GM18907 (cell line): ENCODE measurements around the gene RAMACL.

Source experiments
- ATAC-seq: cut with Tn5 transposase; IDR thresholded peaks from one replicate; pipeline ENCODE4 v1.9.1; 2021; ENCODE audit warnings: mild to moderate bottlenecking, moderate library complexity; ENCODE audit not compliant: unreplicated experiment

RAMACL gene

DNA sequence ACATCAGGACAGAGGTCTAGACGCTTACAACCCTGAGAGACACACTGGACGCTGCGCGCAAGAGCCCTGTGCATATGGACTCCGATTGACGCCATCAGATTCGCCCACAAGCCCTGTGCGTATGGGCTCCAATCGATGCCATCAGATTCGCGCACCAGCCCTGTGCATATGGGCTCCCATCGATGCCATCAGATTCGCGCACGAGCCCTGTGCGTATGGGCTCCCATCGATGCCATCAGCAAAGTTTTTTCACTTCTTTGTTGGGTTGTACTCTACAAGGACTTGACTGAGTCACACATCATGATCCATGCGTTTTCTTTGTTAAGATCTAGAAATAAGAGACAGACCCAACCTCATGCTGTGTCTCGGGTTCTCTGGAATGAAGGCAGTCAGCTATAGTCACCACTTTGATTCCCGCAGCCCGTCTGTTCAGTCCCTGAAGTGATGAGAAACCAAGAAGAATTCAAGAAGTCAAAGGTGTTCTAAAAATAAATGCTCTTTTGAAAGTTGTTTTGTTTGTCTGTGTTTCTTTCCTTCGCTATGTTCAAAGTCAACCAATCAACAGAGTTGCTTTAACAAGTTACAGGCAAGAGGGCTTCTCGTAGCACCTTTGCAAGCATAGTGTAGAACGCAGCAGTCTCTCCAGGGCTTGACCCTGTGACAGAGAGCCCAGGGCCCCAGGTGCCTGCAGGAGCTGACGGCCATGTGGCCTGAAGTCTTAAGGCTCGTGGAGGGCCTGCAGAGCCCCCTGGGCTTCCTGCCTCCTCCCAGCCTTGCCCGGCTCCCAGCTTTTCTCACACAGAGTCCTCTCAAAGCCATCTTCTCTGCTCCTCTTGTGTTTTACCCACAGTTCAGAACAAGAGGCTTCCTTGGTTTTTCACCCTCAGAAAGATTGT, 32.6 kb upstream of the RAMACL start:
- ATAC-seq: no peak

DNA sequence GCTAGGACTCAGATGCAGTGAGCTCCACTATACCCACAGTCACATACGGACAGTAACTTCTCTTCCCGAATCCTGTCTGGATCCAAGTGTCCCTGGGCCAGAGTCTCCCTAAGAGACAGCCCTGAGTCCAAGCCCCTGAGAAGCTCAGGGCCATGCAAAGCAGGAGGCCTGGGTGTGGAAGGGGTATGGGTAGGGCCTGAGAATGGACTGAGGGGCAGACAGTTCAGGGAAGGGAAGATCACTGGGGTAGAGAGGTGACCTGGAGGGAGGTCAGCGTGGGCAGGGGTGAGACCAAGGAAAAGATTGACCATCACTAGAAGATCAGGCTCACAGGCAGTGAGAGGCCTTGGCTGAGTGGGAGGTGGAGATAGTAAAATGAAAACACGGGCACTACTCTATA, 31.8 kb upstream of the RAMACL start:
- ATAC-seq: no peak

DNA sequence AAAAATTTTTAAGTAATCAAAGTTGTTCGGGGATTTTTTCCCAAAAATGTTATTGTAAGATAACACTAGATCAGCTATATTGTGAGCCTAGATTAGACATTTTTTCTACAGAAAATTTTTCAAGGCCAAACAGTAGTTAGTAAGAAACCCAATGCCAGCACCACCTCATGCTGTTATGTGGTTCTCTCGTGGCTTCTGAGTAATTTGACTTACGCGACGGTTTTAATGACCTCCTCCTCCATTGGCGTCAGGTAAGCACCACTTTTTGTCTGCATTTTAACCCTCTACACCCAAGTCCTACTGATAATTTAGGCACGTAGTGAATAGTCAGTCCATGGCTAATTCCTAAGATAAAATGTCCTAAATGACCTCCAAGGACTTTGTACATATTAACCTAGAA, 30.9 kb upstream of the RAMACL start:
- ATAC-seq: no peak

DNA sequence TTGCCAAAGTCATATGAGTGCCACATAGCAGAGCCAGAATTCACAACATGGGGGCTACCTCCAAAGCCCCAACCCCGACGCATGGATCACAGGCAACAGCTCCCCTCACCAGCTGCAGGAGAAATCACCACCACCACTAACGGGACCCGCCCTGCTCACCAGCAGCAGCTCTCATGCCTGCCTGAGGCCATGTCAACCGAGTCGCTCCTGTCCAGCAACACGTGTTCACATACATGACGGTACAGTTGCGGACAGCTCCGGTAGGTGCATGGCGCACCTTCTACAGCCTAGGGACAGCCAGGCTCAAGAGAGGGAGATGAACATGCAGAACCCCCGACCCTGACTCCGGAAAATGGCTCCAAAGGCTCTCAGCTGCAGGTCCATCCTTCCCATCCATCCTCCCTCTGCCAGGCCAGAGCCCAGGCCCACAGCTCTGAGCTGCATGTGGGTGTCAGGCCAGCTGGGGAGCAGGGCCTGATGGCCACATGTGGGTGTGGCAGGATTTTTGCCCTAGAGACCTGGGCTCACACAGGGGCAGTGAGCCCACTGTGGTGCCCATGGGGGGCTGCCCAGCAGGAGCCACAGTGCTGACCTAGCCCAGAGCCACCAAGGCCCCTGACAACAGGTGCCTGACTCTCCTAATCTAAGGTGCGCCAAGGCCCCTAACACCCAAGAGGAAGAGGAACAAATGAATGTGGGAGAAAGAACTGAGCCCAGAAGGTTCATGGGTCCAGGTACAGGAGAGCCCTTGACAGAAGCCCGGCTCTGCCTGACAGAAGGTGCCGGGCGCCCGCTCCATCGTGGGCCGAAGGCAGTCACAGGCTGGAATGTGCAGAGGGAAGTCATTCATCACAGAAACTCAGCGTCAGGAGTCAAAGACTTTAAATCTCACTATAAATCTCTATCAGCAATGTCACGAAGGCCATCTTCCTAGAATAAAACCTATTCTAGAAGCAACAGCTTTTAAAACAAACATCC, 30.1 kb upstream of the RAMACL start:
- ATAC-seq: no peak

DNA sequence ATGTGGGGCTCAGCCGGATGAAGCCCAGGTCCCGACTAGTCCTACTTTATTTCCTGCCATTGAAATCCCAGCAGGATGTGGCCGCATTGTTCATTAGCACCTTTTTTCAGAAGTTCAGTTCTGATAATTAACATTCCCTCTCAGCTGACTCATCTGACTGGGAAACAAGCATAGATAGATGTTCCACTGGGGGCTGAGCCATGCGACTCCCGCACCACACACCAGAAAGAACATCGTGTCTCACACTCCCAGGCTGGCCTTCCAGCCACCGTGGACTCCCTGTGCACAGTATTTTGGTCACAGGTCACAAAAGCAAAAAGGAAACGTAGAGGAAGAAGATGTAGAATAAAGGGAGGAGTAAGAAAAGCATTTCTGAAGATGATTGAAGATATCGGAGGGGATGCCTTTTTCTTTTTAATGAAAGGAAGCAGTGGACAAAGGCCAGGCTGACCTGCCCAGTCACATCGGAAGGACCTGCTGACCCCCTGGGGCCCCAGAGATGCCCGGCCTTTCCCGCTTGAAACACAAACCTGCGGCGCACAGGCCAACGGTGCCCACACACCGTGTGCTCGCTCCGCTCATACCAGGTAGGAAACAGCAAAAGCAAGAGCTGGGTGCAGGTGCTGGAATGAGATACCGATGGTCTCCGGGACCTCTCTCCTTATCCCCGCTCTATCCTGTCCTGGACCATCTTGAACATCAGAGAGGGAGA, 28.7 kb upstream of the RAMACL start:
- ATAC-seq: no peak

DNA sequence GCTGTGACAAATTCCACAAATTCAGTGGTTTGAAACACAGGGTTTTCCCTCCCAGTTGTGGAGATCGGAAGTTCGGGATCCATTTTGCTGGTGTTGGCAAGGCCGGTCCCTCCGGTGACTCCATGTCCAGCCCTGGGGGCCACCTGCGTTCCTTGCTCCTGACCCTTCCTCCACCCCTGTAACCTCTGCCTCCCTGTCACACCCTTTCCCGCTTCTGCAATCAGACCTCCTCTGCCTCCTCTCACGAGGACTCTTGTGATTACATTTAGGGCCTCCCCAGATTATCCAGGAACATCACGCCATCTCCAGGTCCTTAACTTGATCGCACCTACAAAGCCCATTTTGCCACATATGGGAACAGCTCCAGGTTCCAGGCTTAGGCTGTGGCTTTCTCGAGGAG, 28.1 kb upstream of the RAMACL start:
- no peak for ATAC-seq

DNA sequence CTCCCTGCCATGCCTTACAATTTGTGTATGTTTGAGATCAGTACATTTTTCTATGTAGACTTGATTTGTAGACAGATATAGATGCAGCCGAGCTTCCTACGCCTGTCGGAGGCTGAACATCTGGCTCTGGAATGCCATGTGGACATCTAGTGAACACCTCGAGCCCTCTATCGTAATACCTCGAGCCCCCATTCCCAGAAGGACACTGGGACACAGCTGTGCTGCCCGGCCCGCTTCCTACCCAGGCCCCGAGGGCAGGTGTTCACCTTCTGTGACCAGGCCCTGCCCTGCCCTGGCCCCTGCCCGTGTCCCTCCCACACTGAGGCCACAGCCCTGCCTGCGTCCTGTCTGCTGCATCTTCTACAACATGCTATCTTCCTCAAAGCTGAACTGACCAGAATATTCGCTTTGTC, 27.7 kb upstream of the RAMACL start:
- ATAC-seq: no peak

DNA sequence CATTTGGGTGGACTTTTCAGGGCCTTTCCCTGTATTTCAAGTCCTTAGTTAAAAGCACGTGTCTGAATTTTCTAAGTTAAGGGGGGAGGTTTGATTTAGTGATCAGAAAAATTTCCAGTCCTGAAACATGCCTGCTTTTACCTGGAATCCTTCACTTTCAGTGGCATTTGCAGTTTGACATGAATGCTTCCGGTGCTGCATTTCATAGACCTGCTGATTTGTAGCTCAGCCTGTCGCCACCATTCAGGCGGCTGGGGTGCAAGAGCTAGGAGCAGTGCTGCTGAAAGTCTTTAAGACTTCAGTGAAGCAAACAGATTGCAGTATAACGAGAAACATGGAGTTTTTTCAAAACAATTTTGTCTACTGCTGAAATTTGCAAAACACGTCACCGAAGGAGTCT, 26.5 kb upstream of the RAMACL start:
- ATAC-seq: no peak

DNA sequence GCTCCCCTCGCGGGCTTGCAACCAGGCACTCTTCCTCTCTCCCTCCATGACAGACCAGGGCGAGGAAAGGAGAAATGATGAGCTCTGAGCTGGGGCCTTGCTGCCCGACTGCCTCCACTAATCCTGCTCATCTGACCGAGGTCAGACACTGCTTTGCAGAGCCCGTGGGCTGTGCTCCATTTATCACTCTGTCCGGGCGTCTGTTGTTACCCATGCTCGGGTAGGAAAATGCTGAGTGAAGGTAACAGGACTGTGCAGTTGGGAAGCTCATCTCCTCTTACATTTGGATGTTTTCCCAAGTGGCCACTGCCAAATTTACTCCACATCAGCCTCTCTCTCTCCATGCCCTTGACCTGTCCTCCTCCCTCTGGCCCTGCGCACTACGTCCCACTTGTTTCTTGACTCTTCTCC, 26.0 kb upstream of the RAMACL start:
- no peak for ATAC-seq

DNA sequence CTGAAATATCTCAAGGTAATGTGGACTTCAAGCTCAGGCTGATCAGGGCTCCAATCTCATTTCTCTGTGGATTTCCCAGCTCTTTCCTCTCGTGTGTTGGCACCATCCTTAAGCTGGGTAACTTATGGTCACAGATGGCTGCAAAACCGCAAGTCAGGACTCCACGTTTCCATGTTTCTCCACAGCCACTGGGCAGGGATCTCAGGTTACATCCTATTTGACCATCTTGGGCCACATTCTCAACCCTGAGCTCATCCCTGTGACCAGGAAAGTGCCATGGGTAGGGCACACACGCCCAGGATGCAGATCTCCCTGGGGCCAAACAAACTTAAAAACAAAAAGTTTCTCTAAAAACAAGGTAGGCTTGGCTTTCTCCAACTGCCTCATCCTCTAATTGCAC, 25.2 kb upstream of the RAMACL start:
- ATAC-seq: no peak

DNA sequence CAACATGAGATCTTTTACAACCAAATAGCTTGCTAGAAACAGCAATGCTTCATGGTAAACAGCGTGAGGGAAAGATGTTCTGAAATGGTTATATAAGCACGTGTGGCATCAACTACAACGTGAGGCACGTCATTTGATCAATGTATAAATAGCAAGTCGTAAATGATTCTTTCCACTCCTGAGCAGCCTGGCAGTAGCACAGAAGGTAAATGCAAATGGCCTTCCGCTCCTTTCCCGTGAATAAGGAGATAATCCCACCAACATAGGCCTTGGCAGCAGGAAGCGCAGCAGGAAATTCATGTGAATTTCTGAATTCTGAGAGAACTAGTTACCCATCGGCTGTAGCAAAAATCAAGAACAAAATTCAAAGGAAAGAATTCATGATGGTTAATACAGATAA, 23.6 kb upstream of the RAMACL start:
- ATAC-seq: no peak

DNA sequence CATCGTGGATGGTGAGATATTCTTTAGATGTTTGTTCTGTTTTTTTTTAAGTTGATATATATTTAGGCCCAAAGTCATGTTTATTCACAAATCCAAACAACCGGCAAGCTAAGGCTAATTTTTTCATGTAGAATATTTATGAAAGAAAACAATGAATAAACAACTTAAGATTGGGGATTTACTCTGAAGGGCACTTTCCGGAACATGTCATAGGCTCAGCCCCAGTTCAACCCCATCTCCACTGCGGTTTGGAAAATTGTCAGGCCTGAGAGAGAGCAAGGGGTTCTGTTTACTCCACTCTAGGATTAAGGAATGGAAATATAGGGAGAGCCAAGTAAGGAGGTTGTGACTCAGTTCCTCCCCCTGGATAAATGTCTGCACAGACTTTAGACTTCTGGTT, 22.3 kb upstream of the RAMACL start:
- ATAC-seq: no peak

DNA sequence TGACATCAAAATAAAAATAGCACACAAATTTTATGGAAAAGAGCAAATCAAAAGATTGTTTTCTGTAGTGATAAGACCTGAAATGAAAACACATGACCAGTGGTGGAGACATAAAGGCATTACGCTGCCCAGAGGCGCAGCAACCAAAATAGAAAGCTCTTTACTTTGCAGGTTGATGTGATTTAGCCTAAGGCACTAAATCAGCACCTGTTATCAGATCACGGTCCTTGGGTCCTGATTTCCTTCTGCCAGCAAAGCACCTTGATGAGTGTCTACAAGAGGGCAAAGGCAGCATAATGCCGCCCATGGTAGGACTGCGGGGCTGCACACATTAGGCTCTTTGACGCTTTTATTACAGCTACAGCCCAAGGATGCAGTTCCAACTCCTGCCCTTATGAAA, 19.3 kb upstream of the RAMACL start:
- no peak for ATAC-seq

DNA sequence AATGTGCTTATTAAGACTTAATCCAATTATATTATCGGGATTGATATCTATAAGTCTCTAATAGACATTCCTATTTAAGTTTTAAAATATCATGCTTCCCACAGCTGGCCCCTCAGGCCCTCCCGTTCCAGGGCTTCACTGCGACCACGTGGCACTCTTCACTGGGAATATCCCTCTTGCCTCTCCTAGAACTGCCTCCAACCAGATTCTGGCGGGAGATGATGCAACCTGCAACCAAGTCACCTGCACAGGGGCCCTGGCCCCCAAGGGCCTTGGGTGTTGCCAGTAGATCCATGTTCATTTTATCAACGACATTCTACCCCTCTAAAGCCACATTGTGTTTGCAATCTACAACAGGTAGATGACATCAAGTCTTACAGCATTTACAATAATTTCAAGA, 18.4 kb upstream of the RAMACL start:
- no peak for ATAC-seq

DNA sequence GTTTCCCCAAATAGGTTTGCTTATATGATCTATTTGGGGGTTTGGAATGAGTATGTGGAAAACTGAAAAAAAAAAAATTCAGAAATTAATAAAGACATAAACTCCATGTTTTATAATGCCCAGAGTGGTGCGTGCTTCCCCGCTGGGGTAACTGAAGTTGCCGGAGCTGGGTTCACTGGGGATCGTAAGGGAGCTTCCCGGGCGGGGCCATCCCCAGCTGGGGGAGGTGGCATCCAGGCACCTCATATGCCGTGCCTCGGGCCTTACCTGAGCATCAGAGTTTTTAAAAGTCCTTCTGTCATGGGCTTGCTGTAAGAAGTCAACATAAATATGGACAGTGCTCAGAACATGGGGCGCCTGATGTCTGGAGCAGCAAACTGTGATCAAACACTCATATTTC, 17.9 kb upstream of the RAMACL start:
- ATAC-seq: no peak

DNA sequence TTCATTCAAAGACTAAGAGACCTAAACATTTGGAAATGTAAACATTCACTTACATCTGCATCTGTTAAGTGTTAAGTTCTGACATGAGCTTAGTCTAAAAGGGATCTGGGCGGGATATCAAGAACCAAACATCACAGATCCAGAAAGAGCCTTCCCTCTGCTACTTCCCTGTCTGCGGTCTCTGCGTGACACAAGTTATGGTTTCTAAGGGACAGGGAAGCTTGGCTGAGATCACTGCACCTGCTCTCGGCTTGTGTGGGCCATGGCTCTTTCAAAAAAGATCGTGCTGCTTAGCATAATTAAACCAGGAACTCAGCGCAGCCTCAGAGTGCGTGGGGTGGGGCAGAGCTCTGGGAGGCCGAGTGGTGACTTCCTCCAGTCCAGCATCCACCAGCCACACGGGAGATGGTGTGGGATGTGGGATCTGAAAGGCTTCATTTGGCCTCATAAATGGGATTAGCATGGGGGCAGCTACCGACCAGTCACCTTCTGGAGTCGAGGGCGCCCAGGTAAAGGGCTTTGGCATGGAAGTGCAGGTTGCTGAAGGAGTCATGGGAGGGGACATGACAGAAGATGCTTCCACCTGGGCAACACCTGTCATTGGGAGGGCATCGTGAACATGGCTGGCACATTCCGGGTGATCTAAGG, 16.7 kb upstream of the RAMACL start:
- ATAC-seq: no peak

DNA sequence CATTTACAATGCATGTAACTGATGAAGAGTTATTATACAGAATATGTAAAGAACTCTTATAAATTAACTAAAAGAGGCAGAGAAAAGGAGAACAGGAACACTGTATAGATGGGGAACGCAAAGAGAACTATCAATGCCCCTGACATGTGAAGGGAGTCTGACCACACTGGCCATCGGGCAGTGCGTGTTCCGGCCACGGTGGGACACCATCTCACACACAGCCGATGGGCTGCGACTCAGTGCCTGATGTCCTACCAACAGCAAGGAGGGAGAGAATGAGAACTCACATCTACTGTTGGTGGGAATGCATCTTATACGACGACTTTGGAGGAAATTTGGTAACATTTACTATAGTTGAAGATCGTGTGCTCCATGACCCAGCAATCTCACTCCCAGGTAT, 15.5 kb upstream of the RAMACL start:
- ATAC-seq: no peak

DNA sequence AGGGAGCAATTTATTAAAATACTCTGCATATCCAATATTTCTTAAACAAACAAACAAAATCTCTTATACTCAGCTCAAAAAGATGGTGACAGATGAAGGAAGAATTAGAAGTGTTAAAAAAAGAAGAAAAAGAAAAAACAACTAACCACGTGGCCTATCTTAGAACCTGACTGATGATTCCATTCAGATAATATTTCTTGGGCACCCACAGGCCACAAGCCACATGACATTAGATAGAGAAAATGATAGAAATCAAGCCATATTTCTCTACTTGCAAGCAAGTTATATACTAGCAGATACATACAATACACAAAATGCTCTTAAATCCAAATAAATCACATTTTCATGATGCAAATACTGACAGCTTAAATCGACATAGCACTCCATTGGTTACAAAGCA, 14.5 kb upstream of the RAMACL start:
- ATAC-seq: no peak

DNA sequence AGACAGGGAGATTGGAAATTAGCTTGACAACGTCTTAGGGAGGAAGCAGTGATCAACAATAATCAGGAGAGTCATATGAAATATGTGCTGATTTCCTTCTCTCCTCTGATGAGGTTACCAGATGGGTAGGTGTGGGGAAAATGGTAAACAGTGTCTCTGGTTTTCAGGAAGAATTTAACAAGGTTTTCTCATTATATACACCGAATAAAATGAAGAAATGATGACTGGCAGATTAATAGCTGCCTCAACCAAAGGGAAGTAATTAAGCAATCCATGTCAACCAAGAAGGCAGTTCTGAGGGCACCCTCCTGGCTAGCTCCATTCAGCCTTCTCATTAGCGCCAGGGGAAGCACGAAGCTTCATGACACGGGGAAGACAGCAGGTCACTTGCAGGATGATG, 12.7 kb upstream of the RAMACL start:
- ATAC-seq: no peak

DNA sequence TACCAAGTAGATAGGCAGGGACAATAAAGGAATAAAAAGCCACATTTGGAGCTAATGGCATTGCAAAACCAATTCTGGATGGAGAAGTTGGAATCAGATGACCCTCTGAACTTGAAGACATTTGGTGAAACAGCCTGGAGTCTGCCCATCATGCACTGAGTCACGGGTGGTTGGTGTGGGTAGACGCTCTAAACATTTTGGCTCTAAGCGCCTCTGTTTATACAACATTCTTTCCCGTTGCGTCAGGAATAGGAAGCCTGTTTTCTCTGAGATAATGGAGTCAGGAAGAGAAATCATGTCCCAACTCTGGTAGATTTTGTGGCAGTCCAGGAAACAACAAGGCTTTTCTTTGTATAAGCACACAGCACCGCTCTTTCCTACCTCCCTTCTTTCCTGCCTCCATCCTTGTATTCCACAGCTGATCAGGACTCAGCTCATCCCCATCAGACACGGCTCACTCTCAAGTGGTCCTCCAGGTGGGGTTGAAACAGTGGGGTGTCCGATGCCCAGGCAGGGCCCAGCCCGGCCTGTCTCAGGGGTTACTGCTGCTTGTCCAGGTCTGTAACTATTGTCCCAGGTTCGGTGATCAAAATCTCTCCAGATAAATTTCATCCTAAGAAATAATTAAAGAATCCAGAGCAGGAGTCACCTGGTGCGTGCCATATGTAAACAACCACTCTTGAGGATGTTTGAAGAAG, 12.1 kb upstream of the RAMACL start:
- no peak for ATAC-seq
